ACC112 (cell line): ENCODE measurements around the gene PLP1.
"Not testable (repeated sequence)": the region's sequence is repeated elsewhere in the genome, so short reads cannot be mapped to it uniquely, and the experiment has no call there.

Experiments used
- H2AFZ ChIP-seq: fragments of 200-600 bp; sonication (generic); one replicate; pipeline ENCODE4 v1.6.0; 2017; ENCODE audit warnings: antibody characterized with exemption, low read length; ENCODE audit not compliant: unreplicated experiment
- H3K27ac ChIP-seq: fragments of 200-600 bp; sonication (generic); 2 replicates; pipeline ENCODE4 v1.5.1; 2014; ENCODE audit warnings: low read depth, mild to moderate bottlenecking, antibody characterized with exemption, low read length, moderate library complexity
- H3K27me3 ChIP-seq: fragments of 200-600 bp; sonication (generic); 2 replicates; pipeline ENCODE4 v1.6.1; 2014; ENCODE audit warnings: mild to moderate bottlenecking, antibody characterized with exemption, low read length, moderate library complexity, mixed read lengths; ENCODE audit not compliant: insufficient read depth
- H3K36me3 ChIP-seq: fragments of 200-600 bp; sonication (generic); 2 replicates; pipeline ENCODE4 v1.6.1; 2016; ENCODE audit warnings: mild to moderate bottlenecking, antibody characterized with exemption, low read length, moderate library complexity, mixed read lengths; ENCODE audit not compliant: insufficient read depth
- H3K4me1 ChIP-seq: fragments of 200-600 bp; sonication (generic); one replicate; pipeline ENCODE4 v1.6.1; 2016; ENCODE audit warnings: low read length, mixed read lengths; ENCODE audit not compliant: insufficient read depth, unreplicated experiment, control insufficient read depth
- H3K4me3 ChIP-seq: fragments of 200-600 bp; sonication (generic); 2 replicates; pipeline ENCODE4 v1.5.1; 2014; ENCODE audit warnings: mild to moderate bottlenecking, low read depth, low read length
- H3K79me2 ChIP-seq: fragments of 200-600 bp; sonication (generic); one replicate; pipeline ENCODE4 v1.6.0; 2016; ENCODE audit warnings: low read length; ENCODE audit not compliant: control insufficient read depth, unreplicated experiment, insufficient read depth

Gene PLP1

GRCh38 chrX:103742339-103742738 lies 34.3 kb upstream of the PLP1 start:
- Histone ChIP-seq H3K27me3 (no peaks in the 10 kb centered on the region), H3K4me3 (no peak overlapping the region), H2AFZ (no peak overlapping the region), H3K79me2 (no peaks in the 10 kb centered on the region), H3K27ac (no peak overlapping the region), H3K36me3 (no peaks in the 10 kb centered on the region), H3K4me1 (no peaks in the 10 kb centered on the region)

GRCh38 chrX:103747163-103747562 lies 29.5 kb upstream of the PLP1 start:
- no peaks in the 10 kb centered on the region for H3K27me3 ChIP-seq
- H3K27ac ChIP-seq, result no peak overlapping the region

GRCh38 chrX:103754401-103754800 lies 22.2 kb upstream of the PLP1 start:
- Histone ChIP-seq H3K36me3 (no peaks in the 10 kb centered on the region), H3K4me1 (no peaks in the 10 kb centered on the region), H3K4me3 (no peak overlapping the region), H3K79me2 (no peaks in the 10 kb centered on the region), H2AFZ (no peak overlapping the region), H3K27ac (no peak overlapping the region), H3K27me3 (no peaks in the 10 kb centered on the region)

More at GRCh38 chrX:103747163-103747562, 29.5 kb upstream of the PLP1 start:
- H3K4me1 ChIP-seq, result no peaks in the 10 kb centered on the region
- H3K36me3 ChIP-seq, result no peaks in the 10 kb centered on the region
- no peak overlapping the region for H3K4me3 ChIP-seq
- no peaks in the 10 kb centered on the region for H3K79me2 ChIP-seq
- H2AFZ ChIP-seq, result no peak overlapping the region

- no peaks in the 10 kb centered on the region for H3K36me3 ChIP-seq
- no peak overlapping the region for H2AFZ ChIP-seq
- no peaks in the 10 kb centered on the region for H3K79me2 ChIP-seq
- no peaks in the 10 kb centered on the region for H3K4me1 ChIP-seq
- no peak overlapping the region for H3K4me3 ChIP-seq
- H3K27me3 ChIP-seq, result no peaks in the 10 kb centered on the region
- no peak overlapping the region for H3K27ac ChIP-seq
These were observed 19.9 kb upstream of the PLP1 start for GRCh38 chrX:103756736-103757135.

GRCh38 chrX:103758555-103758954 lies 18.1 kb upstream of the PLP1 start:
- no peaks in the 10 kb centered on the region for H3K79me2 ChIP-seq
- no peaks in the 10 kb centered on the region for H3K4me1 ChIP-seq
- no peaks in the 10 kb centered on the region for H3K27me3 ChIP-seq
- no peak overlapping the region for H3K4me3 ChIP-seq
- H3K27ac ChIP-seq, result no peak overlapping the region
- H2AFZ ChIP-seq, result no peak overlapping the region
- no peaks in the 10 kb centered on the region for H3K36me3 ChIP-seq

- H2AFZ ChIP-seq, H3K4me1 ChIP-seq, H3K36me3 ChIP-seq, H3K4me3 ChIP-seq, H3K79me2 ChIP-seq, H3K27ac ChIP-seq, H3K27me3 ChIP-seq: not testable (repeated sequence)
These were observed 13.1 kb upstream of the PLP1 start for GRCh38 chrX:103763541-103763940.

- H3K79me2 ChIP-seq, H3K4me1 ChIP-seq, H3K36me3 ChIP-seq, H3K27ac ChIP-seq, H3K27me3 ChIP-seq, H3K4me3 ChIP-seq, H2AFZ ChIP-seq: not testable (repeated sequence)
These were observed 9.7 kb upstream of the PLP1 start for GRCh38 chrX:103766813-103767555.

- peaks cover 6% of the 10 kb centered on the region for H3K4me1 ChIP-seq
- no peaks in the 10 kb centered on the region for H3K27me3 ChIP-seq
- H3K27ac ChIP-seq, result no peak overlapping the region
- no peaks in the 10 kb centered on the region for H3K79me2 ChIP-seq
- H2AFZ ChIP-seq, result no peak overlapping the region
- no peaks in the 10 kb centered on the region for H3K36me3 ChIP-seq
- H3K4me3 ChIP-seq, result no peak overlapping the region
These were observed 3.2 kb upstream of the PLP1 start for GRCh38 chrX:103773445-103773844.

GRCh38 chrX:103774070-103774642 lies 2.5 kb upstream of the PLP1 start:
- no peak overlapping the region for H3K4me3 ChIP-seq
- H3K36me3 ChIP-seq, result no peaks in the 10 kb centered on the region
- no peak overlapping the region for H2AFZ ChIP-seq
- H3K27ac ChIP-seq, result no peak overlapping the region
- no peaks in the 10 kb centered on the region for H3K27me3 ChIP-seq
- no peaks in the 10 kb centered on the region for H3K79me2 ChIP-seq
- H3K4me1 ChIP-seq, result peaks cover 9% of the 10 kb centered on the region

GRCh38 chrX:103779141-103779789 lies 2.6 kb downstream of the PLP1 start:
- Histone ChIP-seq H3K27ac (no peak overlapping the region), H3K4me3 (no peak overlapping the region), H2AFZ (no peak overlapping the region), H3K79me2 (no peaks in the 10 kb centered on the region), H3K4me1 (peaks cover 9% of the 10 kb centered on the region), H3K27me3 (no peaks in the 10 kb centered on the region), H3K36me3 (no peaks in the 10 kb centered on the region)
